H9 (cell line): Measurements from ENCODE around the gene SALL3. TPM values are rescaled to one million over a fixed set of nuclear protein-coding genes. Genes with fewer than 3 reads are reported as not detected.

ENCODE experiments used
- DNase-seq: peaks from one replicate; pipeline ENCODE4 v3.0.0-alpha.2; 2017
- H2AFZ ChIP-seq: one replicate; pipeline ENCODE4 v1.6.1; 2013; ENCODE audit warnings: mild to moderate bottlenecking, low read length, control low read depth, moderate library complexity
- H2AK5ac ChIP-seq: 2 replicates; pipeline ENCODE4 v1.6.1; 2013; ENCODE audit warnings: low read length, control low read depth, mixed read lengths; ENCODE audit not compliant: insufficient read length
- H2BK120ac ChIP-seq: one replicate; pipeline ENCODE4 v1.6.1; 2013; ENCODE audit warnings: low read depth, mild to moderate bottlenecking, low read length, control low read depth, inconsistent platforms; ENCODE audit not compliant: poor library complexity, severe bottlenecking
- H2BK12ac ChIP-seq: 2 replicates; pipeline ENCODE4 v1.6.1; 2013; ENCODE audit warnings: low read length, control low read depth, mixed read lengths, low read depth; ENCODE audit not compliant: insufficient read length
- H2BK15ac ChIP-seq: 2 replicates; pipeline ENCODE4 v1.6.1; 2013; ENCODE audit warnings: low read depth, low read length, control low read depth
- H2BK20ac ChIP-seq: one replicate; pipeline ENCODE4 v1.6.1; 2013; ENCODE audit warnings: low read depth, mild to moderate bottlenecking, low read length, control low read depth, inconsistent platforms; ENCODE audit not compliant: poor library complexity, severe bottlenecking
- H2BK5ac ChIP-seq: 2 replicates; pipeline ENCODE4 v1.6.1; 2013; ENCODE audit warnings: low read length, control low read depth, mixed read lengths; ENCODE audit not compliant: insufficient read length
- H3K14ac ChIP-seq: 2 replicates; pipeline ENCODE4 v1.6.1; 2013; ENCODE audit warnings: low read length, control low read depth; ENCODE audit not compliant: insufficient read depth
- H3K18ac ChIP-seq: 2 replicates; pipeline ENCODE4 v1.6.1; 2013; ENCODE audit warnings: low read depth, mild to moderate bottlenecking, mixed read lengths, low read length, control low read depth; ENCODE audit not compliant: insufficient read length
- H3K23ac ChIP-seq: 2 replicates; pipeline ENCODE4 v1.6.1; 2013; ENCODE audit warnings: low read length, control low read depth, mixed read lengths, low read depth; ENCODE audit not compliant: insufficient read length
- H3K23me2 ChIP-seq: 2 replicates; pipeline ENCODE4 v1.6.1; 2013; ENCODE audit warnings: low read depth, mild to moderate bottlenecking, mixed read lengths, low read length, control low read depth; ENCODE audit not compliant: insufficient read length, poor library complexity, severe bottlenecking
- H3K27ac ChIP-seq: 2 replicates; pipeline ENCODE4 v1.5.1; 2013; ENCODE audit warnings: low read length, control low read depth, mixed read lengths, low read depth; ENCODE audit not compliant: insufficient read length
- H3K27me3 ChIP-seq: 2 replicates; pipeline ENCODE4 v1.6.1; 2013; ENCODE audit warnings: low read length, control low read depth, inconsistent platforms; ENCODE audit not compliant: insufficient read depth
- H3K4ac ChIP-seq: 2 replicates; pipeline ENCODE4 v1.6.1; 2013; ENCODE audit warnings: low read depth, mild to moderate bottlenecking, control low read depth, inconsistent platforms, low read length, moderate library complexity
- H3K4me1 ChIP-seq: 2 replicates; pipeline ENCODE4 v1.6.1; 2013; ENCODE audit warnings: low read length, control low read depth, inconsistent platforms; ENCODE audit not compliant: insufficient read depth
- H3K4me2 ChIP-seq: 2 replicates; pipeline ENCODE4 v1.6.1; 2013; ENCODE audit warnings: low read length, control low read depth, mixed read lengths; ENCODE audit not compliant: insufficient read length, insufficient read depth
- H3K56ac ChIP-seq: 2 replicates; pipeline ENCODE4 v1.6.1; 2013; ENCODE audit warnings: low read depth, mild to moderate bottlenecking, mixed read lengths, low read length, control low read depth; ENCODE audit not compliant: insufficient read length
- H3K79me1 ChIP-seq: 2 replicates; pipeline ENCODE4 v1.6.1; 2013; ENCODE audit warnings: low read depth, mild to moderate bottlenecking, moderate library complexity, low read length, control low read depth, inconsistent platforms; ENCODE audit not compliant: insufficient read depth, poor library complexity, severe bottlenecking
- H3K79me2 ChIP-seq: 2 replicates; pipeline ENCODE4 v1.6.1; 2013; ENCODE audit warnings: low read length, control low read depth, inconsistent platforms; ENCODE audit not compliant: insufficient read depth
- H3K9ac ChIP-seq: 2 replicates; pipeline ENCODE4 v1.6.1; 2013; ENCODE audit warnings: low read length, control low read depth, mixed read lengths; ENCODE audit not compliant: insufficient read length; ENCODE audit errors: extremely low read depth
- H3K9me3 ChIP-seq: one replicate; pipeline ENCODE4 v1.6.1; 2013; ENCODE audit warnings: low read depth, low read length, inconsistent platforms; ENCODE audit not compliant: control insufficient read depth
- H3T11ph ChIP-seq: one replicate; pipeline ENCODE4 v1.6.1; 2013; ENCODE audit warnings: mild to moderate bottlenecking, low read length, control low read depth, inconsistent platforms
- H4K20me1 ChIP-seq: one replicate; pipeline ENCODE4 v1.6.1; 2013; ENCODE audit not compliant: control insufficient read depth, insufficient read length, insufficient read depth
- H4K5ac ChIP-seq: 2 replicates; pipeline ENCODE4 v1.6.1; 2013; ENCODE audit warnings: low read depth, mild to moderate bottlenecking, mixed read lengths, low read length, control low read depth; ENCODE audit not compliant: insufficient read length
- H4K8ac ChIP-seq: replicated peaks from 2 replicates; pipeline ENCODE4 v1.6.1; 2013; ENCODE audit warnings: low read length, control low read depth, mixed read lengths, low read depth; ENCODE audit not compliant: insufficient read length
- H4K91ac ChIP-seq: 2 replicates; pipeline ENCODE4 v1.6.1; 2013; ENCODE audit warnings: low read depth, mild to moderate bottlenecking, moderate library complexity, mixed read lengths, low read length, control low read depth; ENCODE audit not compliant: insufficient read length
- H3K27ac Mint-ChIP-seq, 3 experiments: 2 replicates in 2 of 3; 3 replicates in 1 of 3; pipeline ENCODE4 v1.8.0; 2020 to 2021; ENCODE audit warnings: mixed read lengths in 3 of 3, mild to moderate bottlenecking in 1 of 3, moderate library complexity in 1 of 3
- H3K27me3 Mint-ChIP-seq: 2 replicates; pipeline ENCODE4 v1.8.0; 2021; ENCODE audit warnings: low read depth, mild to moderate bottlenecking, moderate library complexity, mixed read lengths
- H3K36me3 Mint-ChIP-seq, 3 experiments: 2 replicates in 2 of 3; 3 replicates in 1 of 3; pipeline ENCODE4 v1.8.0; 2020 to 2021; ENCODE audit warnings: low read depth in 3 of 3, mixed read lengths in 3 of 3; ENCODE audit not compliant: insufficient read depth in 1 of 3
- H3K4me1 Mint-ChIP-seq, 2 experiments: 2 replicates each; pipeline ENCODE4 v1.8.0; 2020; ENCODE audit warnings: mixed read lengths in 2 of 2
- H3K4me3 Mint-ChIP-seq, 2 experiments: 2 replicates in 1 of 2; 3 replicates in 1 of 2; pipeline ENCODE4 v1.8.0; 2020 to 2021; ENCODE audit warnings: mild to moderate bottlenecking in 2 of 2, mixed read lengths in 2 of 2, moderate library complexity in 1 of 2
- H3K9me3 Mint-ChIP-seq, 2 experiments: 2 replicates in 1 of 2; 3 replicates in 1 of 2; pipeline ENCODE4 v1.8.0; 2020; ENCODE audit warnings: mild to moderate bottlenecking in 2 of 2, mixed read lengths in 2 of 2, moderate library complexity in 1 of 2
- CTCF ChIP-seq: fragments of 200-600 bp; sonication (generic); conservative IDR thresholded peaks from 3 replicates; pipeline ENCODE4 v1.8.0; 2021; ENCODE audit warnings: antibody characterized with exemption, mild to moderate bottlenecking
- WGBS: extraction: QIAGEN DNeasy Blood & Tissue Kit; methylation state at CpG from one replicate; pipeline ENCODE4 v1.1.7; 2013; ENCODE audit warnings: missing lambda C conversion rate, low lambda C conversion rate, mixed read lengths; ENCODE audit not compliant: insufficient read length; ENCODE audit errors: extremely low coverage; 5-methylcytosine and 5-hydroxymethylcytosine counted together
- total RNA-seq: library from RNA; stranded (reverse); gene quantifications from 2 replicates; pipeline ENCODE4 v1.2.1, GENCODE V29; 2021

Gene SALL3
- total RNA-seq, 1 experiment from 2014 or later: 52.4 TPM

DNA sequence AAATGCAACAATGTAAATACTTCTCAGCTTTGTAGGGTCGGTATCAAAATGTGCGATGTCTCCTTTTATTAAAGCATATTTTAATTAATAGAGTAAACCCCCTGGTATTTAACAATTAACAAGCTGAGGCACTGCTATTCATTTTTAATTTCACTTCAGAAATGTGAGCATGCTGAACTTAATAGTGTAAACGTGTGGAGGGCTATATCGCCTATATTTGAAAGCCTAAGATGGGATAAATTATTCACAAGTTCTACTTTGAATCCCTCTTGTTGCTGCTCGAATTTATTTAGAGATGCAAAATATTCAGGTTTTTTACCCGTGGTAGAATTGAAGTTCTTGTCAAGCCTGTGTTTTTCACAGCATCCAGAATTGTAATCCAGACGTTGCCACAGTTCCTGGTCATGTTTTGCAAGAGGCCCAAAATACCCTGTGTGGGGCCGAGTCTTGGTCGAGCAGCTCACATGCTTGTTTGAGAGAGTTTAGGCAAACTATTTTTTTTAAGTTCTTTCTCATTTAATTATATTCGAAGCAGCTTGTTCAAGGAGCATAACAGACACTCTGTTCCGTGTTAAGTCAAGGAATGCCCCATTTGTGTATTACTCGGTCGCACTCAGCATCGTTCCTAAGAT is 2.5 kb downstream of the SALL3 start:
- Histone ChIP-seq H2BK20ac (no peak overlapping the region), H3K4me2 (peak overlapping the region; percentile 94), H3K23ac (no peak overlapping the region), H2BK120ac (no peak overlapping the region), H4K8ac (no peak overlapping the region), H3K23me2 (peaks cover 40% of the 10 kb centered on the region), H3K9me3 (no peaks in the 10 kb centered on the region), H2BK12ac (no peak overlapping the region), H3K9ac (peak overlapping the region; percentile 28), H3K4ac (no peak overlapping the region), H2BK5ac (no peak overlapping the region), H3K27me3 (peaks cover 7% of the 10 kb centered on the region), H3K4me1 (peaks cover 3% of the 10 kb centered on the region), H4K91ac (no peak overlapping the region), H2AK5ac (no peak overlapping the region), H2AFZ (no peak overlapping the region), H3K14ac (no peak overlapping the region), H2BK15ac (no peak overlapping the region), H3K56ac (no peak overlapping the region), H3K27ac (no peak overlapping the region), H3K18ac (no peak overlapping the region), H4K20me1 (no peaks in the 10 kb centered on the region), H3T11ph (no peak overlapping the region), H4K5ac (no peak overlapping the region), H3K79me1 (no peaks in the 10 kb centered on the region), H3K79me2 (peaks cover 3% of the 10 kb centered on the region; the same call in 1 of the 2 replicates)
- peak overlapping the region in 2 of 3 experiments; percentile 94 to 96; a peak in 5 of 7 replicates for H3K27ac Mint-ChIP-seq
- TF ChIP-seq CTCF: no peak
- no CpG with 5 or more reads among the region's 14 CpGs for WGBS
- H3K27me3 Mint-ChIP-seq: peaks cover 34% of the 10 kb centered on the region
- no peak for DNase-seq
- H3K4me3 Mint-ChIP-seq: peak overlapping the region; percentile 77 to 92
- peaks cover 57 to 66% of the 10 kb centered on the region in 2 experiments for H3K4me1 Mint-ChIP-seq
- no peaks in the 10 kb centered on the region; a peak in 1 of 5 replicates for H3K9me3 Mint-ChIP-seq
- peaks cover 0 to 3% (median under 1%) of the 10 kb centered on the region in 3 experiments; a peak in 3 of 7 replicates for H3K36me3 Mint-ChIP-seq
